Measurements from ENCODE around the gene ATG4B. TPM values are rescaled to one million over a fixed set of nuclear protein-coding genes. Genes with fewer than 3 reads are reported as not detected.
"Not testable (repeated sequence)": the region's sequence is repeated elsewhere in the genome, so short reads cannot be mapped to it uniquely, and the experiment has no call there.

The ATG4B gene
- total RNA-seq, 1 donor from 2014 or later, result 117 TPM

DNA sequence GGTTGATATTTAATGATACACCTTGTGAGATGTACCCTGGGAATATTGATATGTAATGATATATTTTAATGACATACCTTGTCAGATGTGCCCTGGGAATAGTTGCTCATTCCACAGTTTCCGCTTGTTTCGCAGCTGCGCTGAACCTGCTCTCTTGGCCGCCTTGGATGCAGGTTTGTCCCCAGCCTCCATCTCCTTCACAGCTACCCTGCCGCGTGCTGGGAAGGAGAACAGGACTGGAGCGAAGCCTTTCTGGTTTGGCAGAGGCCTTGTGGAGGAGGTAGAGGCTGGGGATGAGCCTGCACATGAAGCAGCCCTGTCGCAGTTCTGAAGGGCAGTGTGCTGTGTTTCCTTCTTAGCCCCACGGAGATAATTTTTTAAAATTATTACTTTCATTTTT lies 14.6 kb downstream of the ATG4B start:
- H3K9me3 Mint-ChIP-seq, result no peaks in the 10 kb centered on the region
- intact Hi-C loops (cut with micrococcal nuclease), result no loop called here
- peaks cover 39% of the 10 kb centered on the region for H3K36me3 Mint-ChIP-seq (ENCODE audit: low read depth)
- H3K4me3 Mint-ChIP-seq (ENCODE audit: low read depth), result no peak overlapping the region
- H3K4me1 Mint-ChIP-seq (ENCODE audit: low read depth), result no peaks in the 10 kb centered on the region
- H3K27me3 Mint-ChIP-seq (ENCODE audit: low read depth), result no peaks in the 10 kb centered on the region
- H3K27ac Mint-ChIP-seq, result no peak overlapping the region
- no peak for DNase-seq (ENCODE audit: low spot score)

DNA sequence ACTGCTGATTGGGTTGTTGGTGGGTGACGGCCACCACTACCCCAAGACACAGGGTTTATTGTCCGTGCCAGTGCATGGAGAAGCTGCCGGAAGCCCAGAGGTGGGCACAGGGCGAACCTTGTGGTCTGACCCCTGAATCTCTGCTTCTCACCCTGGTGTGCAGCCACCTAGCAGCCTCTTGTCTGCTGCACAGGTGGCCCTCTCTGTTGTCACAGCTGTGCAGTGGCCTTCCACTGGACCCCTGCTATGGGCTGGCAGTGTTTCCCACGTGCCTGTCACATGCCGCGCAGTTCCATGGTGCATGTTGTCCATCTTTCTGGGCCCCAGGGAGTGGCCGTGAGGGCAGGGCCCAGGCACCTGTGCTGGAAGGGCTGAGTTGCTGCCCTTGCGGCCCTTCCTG lies 15.2 kb downstream of the ATG4B start:
- DNase-seq (ENCODE audit: low spot score), result no peak
- Mint-ChIP-seq H3K4me1 (ENCODE audit: low read depth) (no peaks in the 10 kb centered on the region), H3K9me3 (no peaks in the 10 kb centered on the region), H3K27ac (no peak overlapping the region), H3K36me3 (ENCODE audit: low read depth) (peaks cover 42% of the 10 kb centered on the region), H3K27me3 (ENCODE audit: low read depth) (no peaks in the 10 kb centered on the region), H3K4me3 (ENCODE audit: low read depth) (no peak overlapping the region)
- intact Hi-C loops (cut with micrococcal nuclease), result no loop called here

DNA sequence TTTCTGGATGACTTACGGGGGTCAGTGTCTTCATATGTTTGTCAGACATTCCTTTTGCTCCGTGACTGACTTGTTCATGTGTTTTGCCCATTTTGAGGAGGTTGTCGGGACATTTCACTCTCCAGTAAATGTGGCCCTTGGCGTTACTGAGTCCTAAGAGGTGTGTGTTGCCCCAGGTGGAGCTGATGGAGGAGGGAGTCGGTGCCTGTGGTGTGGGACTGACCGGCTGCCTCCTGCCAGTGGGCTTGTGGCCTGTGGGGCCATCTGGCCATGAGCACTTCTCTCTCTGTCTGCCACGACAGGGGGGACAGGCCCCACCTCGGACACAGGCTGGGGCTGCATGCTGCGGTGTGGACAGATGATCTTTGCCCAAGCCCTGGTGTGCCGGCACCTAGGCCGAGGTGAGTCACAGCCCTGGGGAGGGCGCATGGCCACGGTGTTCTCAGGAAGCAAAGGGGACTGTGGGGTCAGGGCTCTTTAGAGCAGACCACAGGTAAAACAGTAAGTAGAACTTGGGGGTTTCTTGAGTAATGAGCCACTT lies 15.8 kb downstream of the ATG4B start:
- Mint-ChIP-seq H3K36me3 (ENCODE audit: low read depth) (peaks cover 44% of the 10 kb centered on the region), H3K27me3 (ENCODE audit: low read depth) (no peaks in the 10 kb centered on the region), H3K9me3 (no peaks in the 10 kb centered on the region), H3K4me3 (ENCODE audit: low read depth) (no peak overlapping the region), H3K4me1 (ENCODE audit: low read depth) (no peaks in the 10 kb centered on the region), H3K27ac (no peak overlapping the region)
- no peak for DNase-seq (ENCODE audit: low spot score)
- intact Hi-C loops (cut with micrococcal nuclease), result no loop called here

DNA sequence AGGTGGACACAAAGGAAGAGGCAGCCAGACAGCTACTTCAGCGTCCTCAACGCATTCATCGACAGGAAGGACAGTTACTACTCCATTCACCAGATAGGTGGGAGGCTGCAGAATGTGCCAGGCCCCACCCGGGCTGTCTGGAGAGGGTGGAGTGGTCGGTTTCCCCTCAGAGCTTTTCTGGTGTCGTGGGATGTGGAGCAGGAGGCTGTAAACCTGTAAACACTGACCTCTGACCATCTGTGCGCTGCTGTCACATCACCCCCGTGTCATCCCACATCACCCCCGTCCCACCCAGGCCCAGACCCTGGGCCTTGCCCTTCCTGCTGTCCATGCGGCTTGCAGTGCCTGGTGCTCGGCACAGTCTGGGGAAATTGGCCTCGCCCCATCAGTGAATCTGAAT lies 17.1 kb downstream of the ATG4B start:
- intact Hi-C loops (cut with micrococcal nuclease), result no loop called here
- no peaks in the 10 kb centered on the region for H3K9me3 Mint-ChIP-seq
- no peak overlapping the region for H3K4me3 Mint-ChIP-seq (ENCODE audit: low read depth)

GRCh38 chr2:241655516-241656189 lies 18.2 kb downstream of the ATG4B start:
- H3K27me3 Mint-ChIP-seq (ENCODE audit: low read depth), result no peaks in the 10 kb centered on the region
- H3K4me1 Mint-ChIP-seq (ENCODE audit: low read depth), result no peaks in the 10 kb centered on the region
- intact Hi-C loops (cut with micrococcal nuclease), result no loop called here
- DNase-seq (ENCODE audit: low spot score), result no peak
- no peak overlapping the region for H3K27ac Mint-ChIP-seq
- H3K36me3 Mint-ChIP-seq (ENCODE audit: low read depth), result peaks cover 58% of the 10 kb centered on the region
- no peaks in the 10 kb centered on the region for H3K9me3 Mint-ChIP-seq
- no peak overlapping the region for H3K4me3 Mint-ChIP-seq (ENCODE audit: low read depth)

More for the DNA sequence above, 17.1 kb downstream of the ATG4B start:
- no peak for DNase-seq (ENCODE audit: low spot score)
- H3K36me3 Mint-ChIP-seq (ENCODE audit: low read depth), result peaks cover 48% of the 10 kb centered on the region
- H3K27me3 Mint-ChIP-seq (ENCODE audit: low read depth), result no peaks in the 10 kb centered on the region
- H3K27ac Mint-ChIP-seq, result no peak overlapping the region
- no peaks in the 10 kb centered on the region for H3K4me1 Mint-ChIP-seq (ENCODE audit: low read depth)

GRCh38 chr2:241656190-241656741 lies 18.8 kb downstream of the ATG4B start:
- no peaks in the 10 kb centered on the region for H3K27me3 Mint-ChIP-seq (ENCODE audit: low read depth)
- H3K27ac Mint-ChIP-seq, result no peak overlapping the region
- intact Hi-C loops (cut with micrococcal nuclease), result no loop called here
- H3K4me3 Mint-ChIP-seq (ENCODE audit: low read depth), result no peak overlapping the region
- no peak for DNase-seq (ENCODE audit: low spot score)
- no peaks in the 10 kb centered on the region for H3K9me3 Mint-ChIP-seq
- no peaks in the 10 kb centered on the region for H3K4me1 Mint-ChIP-seq (ENCODE audit: low read depth)
- peaks cover 59% of the 10 kb centered on the region for H3K36me3 Mint-ChIP-seq (ENCODE audit: low read depth)

DNA sequence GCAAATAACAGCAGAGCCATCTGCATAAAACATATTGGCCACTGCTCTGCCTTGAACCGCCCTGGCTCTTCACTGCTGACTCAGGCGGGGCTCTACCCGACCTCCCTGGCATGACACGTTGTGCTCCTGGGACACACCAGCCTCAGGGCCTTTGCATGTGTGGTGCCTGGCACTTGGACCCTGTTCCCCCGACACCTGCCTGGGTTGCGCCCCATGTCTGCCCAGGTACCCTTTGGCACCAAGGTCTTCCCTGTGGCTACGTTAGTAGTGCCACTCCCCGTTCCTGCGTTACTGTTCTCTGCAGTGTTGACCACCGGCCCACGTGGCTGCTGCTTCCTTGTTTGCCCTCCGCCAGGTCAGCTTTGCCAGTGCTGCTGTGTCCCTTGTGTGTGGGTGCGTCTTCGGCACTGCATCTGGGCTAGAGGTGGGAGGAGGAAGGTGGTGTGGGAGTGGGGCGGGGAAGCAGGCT lies 20.3 kb downstream of the ATG4B start:
- Mint-ChIP-seq H3K36me3 (ENCODE audit: low read depth) (peaks cover 55% of the 10 kb centered on the region), H3K9me3 (no peaks in the 10 kb centered on the region), H3K27me3 (ENCODE audit: low read depth) (no peaks in the 10 kb centered on the region), H3K4me1 (ENCODE audit: low read depth) (no peaks in the 10 kb centered on the region), H3K27ac (no peak overlapping the region), H3K4me3 (ENCODE audit: low read depth) (no peak overlapping the region)
- DNase-seq (ENCODE audit: low spot score), result no peak
- intact Hi-C loops (cut with micrococcal nuclease), result no loop called here

DNA sequence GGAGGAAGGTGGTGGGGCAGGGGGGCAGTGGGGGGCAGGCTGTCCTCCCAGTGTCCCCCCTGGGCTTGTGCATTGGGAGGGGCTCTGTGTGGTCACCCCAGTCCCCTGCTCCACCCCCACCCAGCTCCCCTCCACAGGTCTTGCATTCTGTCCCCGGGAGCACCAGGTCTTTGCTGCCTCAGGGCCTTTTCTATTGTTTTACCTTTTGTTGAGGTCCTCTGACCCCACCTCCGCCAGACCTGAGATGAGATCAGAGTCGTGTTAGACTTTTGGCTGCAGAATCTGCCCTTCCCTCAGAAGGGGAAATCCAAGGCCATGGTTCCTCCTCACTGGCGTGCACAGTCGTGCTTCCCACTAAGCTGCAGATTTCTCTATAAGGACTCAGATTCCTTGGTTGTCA lies 20.8 kb downstream of the ATG4B start:
- intact Hi-C loops (cut with micrococcal nuclease), result no loop called here
- no peak for DNase-seq (ENCODE audit: low spot score)
- no peaks in the 10 kb centered on the region for H3K27me3 Mint-ChIP-seq (ENCODE audit: low read depth)
- no peak overlapping the region for H3K27ac Mint-ChIP-seq
- no peaks in the 10 kb centered on the region for H3K9me3 Mint-ChIP-seq
- H3K4me1 Mint-ChIP-seq (ENCODE audit: low read depth), result no peaks in the 10 kb centered on the region
- no peak overlapping the region for H3K4me3 Mint-ChIP-seq (ENCODE audit: low read depth)
- H3K36me3 Mint-ChIP-seq (ENCODE audit: low read depth), result peaks cover 51% of the 10 kb centered on the region

DNA sequence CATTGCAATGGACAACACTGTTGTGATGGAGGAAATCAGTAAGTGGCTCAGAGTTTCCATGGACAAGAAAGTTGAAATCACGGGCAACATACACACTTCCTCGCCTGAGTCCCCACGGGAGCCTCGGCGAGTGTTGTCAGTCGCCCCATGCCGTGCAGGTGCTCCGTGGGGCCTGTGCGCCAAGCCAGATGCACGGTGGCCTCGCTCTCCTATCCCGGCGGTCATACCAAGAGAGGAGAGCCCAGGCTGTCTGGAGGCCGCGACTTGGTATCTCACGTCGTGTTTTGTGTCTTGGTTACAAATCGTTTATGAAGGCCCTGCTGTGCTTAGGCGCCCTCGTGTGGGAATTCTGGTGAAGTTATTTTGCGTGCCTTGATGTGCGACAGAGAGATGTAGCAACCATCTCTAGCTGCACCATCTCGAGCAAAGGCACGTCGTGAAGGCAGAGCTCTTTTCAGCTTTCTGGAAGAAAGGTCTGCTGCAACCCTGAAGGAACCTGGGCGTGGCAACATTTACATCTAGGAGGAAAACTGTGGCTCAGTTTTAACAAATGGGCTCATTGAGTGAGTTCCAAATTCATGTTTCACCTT lies 21.8 kb downstream of the ATG4B start:
- Mint-ChIP-seq H3K9me3 (no peaks in the 10 kb centered on the region), H3K4me1 (ENCODE audit: low read depth) (no peaks in the 10 kb centered on the region), H3K27ac (no peak overlapping the region), H3K36me3 (ENCODE audit: low read depth) (peaks cover 51% of the 10 kb centered on the region), H3K27me3 (ENCODE audit: low read depth) (no peaks in the 10 kb centered on the region), H3K4me3 (ENCODE audit: low read depth) (no peak overlapping the region)
- intact Hi-C loops (cut with micrococcal nuclease), result no loop called here
- DNase-seq (ENCODE audit: low spot score), result peak; percentile 31

GRCh38 chr2:241660593-241661213 lies 23.2 kb downstream of the ATG4B start:
- Mint-ChIP-seq H3K4me3 (ENCODE audit: low read depth) (no peak overlapping the region), H3K9me3 (no peaks in the 10 kb centered on the region), H3K36me3 (ENCODE audit: low read depth) (peaks cover 43% of the 10 kb centered on the region), H3K4me1 (ENCODE audit: low read depth) (peaks cover 8% of the 10 kb centered on the region), H3K27ac (no peak overlapping the region), H3K27me3 (ENCODE audit: low read depth) (no peaks in the 10 kb centered on the region)
- intact Hi-C loops (cut with micrococcal nuclease), result no loop called here
- no peak for DNase-seq (ENCODE audit: low spot score)

DNA sequence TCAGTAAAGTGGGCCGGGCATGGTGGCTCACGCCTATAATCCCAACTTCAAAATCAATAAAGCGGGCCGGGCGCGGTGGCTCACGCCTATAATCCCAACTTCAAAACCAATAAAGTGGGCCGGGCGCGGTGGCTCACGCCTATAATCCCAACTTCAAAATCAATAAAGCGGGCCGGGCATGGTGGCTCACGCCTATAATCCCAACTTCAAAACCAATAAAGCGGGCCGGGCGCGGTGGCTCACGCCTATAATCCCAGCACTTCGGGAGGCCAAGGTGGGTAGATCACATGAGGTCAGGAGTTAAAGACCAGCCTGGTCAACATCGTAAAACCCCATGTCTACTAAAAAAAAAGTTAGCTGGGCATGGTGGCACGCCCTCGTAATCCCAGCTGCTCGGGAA lies 25.2 kb downstream of the ATG4B start:
- H3K4me3 Mint-ChIP-seq (ENCODE audit: low read depth); intact Hi-C loops (cut with micrococcal nuclease); H3K27me3 Mint-ChIP-seq (ENCODE audit: low read depth); H3K27ac Mint-ChIP-seq; H3K9me3 Mint-ChIP-seq; DNase-seq (ENCODE audit: low spot score); H3K4me1 Mint-ChIP-seq (ENCODE audit: low read depth): not testable (repeated sequence)
- H3K36me3 Mint-ChIP-seq (ENCODE audit: low read depth), result peaks cover 37% of the 10 kb centered on the region

DNA sequence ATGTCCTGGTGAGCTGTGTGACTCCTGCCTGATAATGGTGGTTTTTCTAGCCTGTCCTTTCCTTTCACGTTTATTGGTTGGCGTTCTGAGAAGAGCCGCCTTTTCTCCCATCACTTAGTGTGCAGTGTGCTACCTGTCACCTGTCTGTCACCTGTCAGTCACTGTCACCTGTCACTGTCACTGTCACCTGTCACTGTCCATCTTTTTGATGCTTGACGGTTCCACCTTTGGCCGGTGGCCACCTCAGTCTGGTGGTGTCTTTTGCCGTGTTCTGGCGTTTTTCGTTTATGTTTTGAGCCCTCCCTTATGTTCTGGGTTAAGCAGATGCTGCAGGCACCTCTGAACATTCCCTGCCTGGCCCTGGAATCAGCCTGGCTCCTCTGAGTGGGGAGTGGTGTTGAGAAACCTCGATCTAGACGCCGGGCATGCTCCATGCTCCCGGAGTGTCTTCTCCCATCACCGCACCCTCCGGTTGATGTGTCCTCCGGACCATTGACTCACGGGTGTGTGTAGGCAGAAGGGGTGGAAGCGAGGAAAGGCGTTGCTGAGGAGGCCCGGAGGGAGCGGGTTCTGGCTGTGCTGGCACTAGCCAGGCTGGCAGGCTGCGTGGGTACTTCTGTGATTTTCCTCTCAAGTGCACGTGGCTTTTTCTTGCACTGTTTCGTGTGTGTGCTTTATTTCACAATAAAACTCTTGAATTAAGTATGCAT lies 28.4 kb downstream of the ATG4B start:
- no peaks in the 10 kb centered on the region for H3K27me3 Mint-ChIP-seq (ENCODE audit: low read depth)
- no peak for DNase-seq (ENCODE audit: low spot score)
- H3K4me1 Mint-ChIP-seq (ENCODE audit: low read depth), result peaks cover 9% of the 10 kb centered on the region
- peaks cover 41% of the 10 kb centered on the region for H3K36me3 Mint-ChIP-seq (ENCODE audit: low read depth)
- no peak overlapping the region for H3K4me3 Mint-ChIP-seq (ENCODE audit: low read depth)
- H3K9me3 Mint-ChIP-seq, result no peaks in the 10 kb centered on the region
- intact Hi-C loops (cut with micrococcal nuclease), result no loop called here
- peak overlapping the region; percentile 87 for H3K27ac Mint-ChIP-seq
